ENCODE data around the gene TLX1.

TLX1 gene

GRCh38 chr10:101130984-101131961 lies at the start of gene TLX1:
Gene TLX1 (plus strand): TSS chr10:101131300. CDS start chr10:101131542, 242 bp downstream.
- DNase-seq (ENCODE audit: low read depth), result no peak
- no peak for TF ChIP-seq CTCF (IDR thresholded peaks at IDR 0.05; ENCODE audit: low read depth, low read length, missing control alignments)
- in situ Hi-C loops (cut with HindIII; ENCODE audit: low sequenced_read_pairs), result no loop called here
- no peak within 1 kb of the TSS for H3K4me3 ChIP-seq (ENCODE audit: low read depth, low read length)

- no peak for DNase-seq (ENCODE audit: low read depth)
- no peak for TF ChIP-seq CTCF (IDR thresholded peaks at IDR 0.05; ENCODE audit: low read depth, low read length, missing control alignments)
- in situ Hi-C loops (cut with HindIII; ENCODE audit: low sequenced_read_pairs), result no loop called here
- H3K4me3 ChIP-seq (ENCODE audit: low read depth, low read length), result no peak overlapping the region
These were observed 45.3 kb upstream of the TLX1 start for GRCh38 chr10:101085846-101086245.

- no peak overlapping the region for H3K4me3 ChIP-seq (ENCODE audit: low read depth, low read length)
- no peak for TF ChIP-seq CTCF (IDR thresholded peaks at IDR 0.05; ENCODE audit: low read depth, low read length, missing control alignments)
- DNase-seq (ENCODE audit: low read depth), result no peak
- in situ Hi-C loops (cut with HindIII; ENCODE audit: low sequenced_read_pairs), result no loop called here
These were observed 43.7 kb upstream of the TLX1 start for GRCh38 chr10:101087376-101087775.

- DNase-seq (ENCODE audit: low read depth), result no peak
- H3K4me3 ChIP-seq (ENCODE audit: low read depth, low read length), result no peak overlapping the region
- in situ Hi-C loops (cut with HindIII; ENCODE audit: low sequenced_read_pairs), result no loop called here
- no peak for TF ChIP-seq CTCF (IDR thresholded peaks at IDR 0.05; ENCODE audit: low read depth, low read length, missing control alignments)
These were observed 43.1 kb upstream of the TLX1 start for GRCh38 chr10:101087965-101088364.

- TF ChIP-seq CTCF (IDR thresholded peaks at IDR 0.05; ENCODE audit: low read depth, low read length, missing control alignments), result no peak
- DNase-seq (ENCODE audit: low read depth), result no peak
- in situ Hi-C loops (cut with HindIII; ENCODE audit: low sequenced_read_pairs), result no loop called here
- no peak overlapping the region for H3K4me3 ChIP-seq (ENCODE audit: low read depth, low read length)
These were observed 41.4 kb upstream of the TLX1 start for GRCh38 chr10:101089520-101090299.

- in situ Hi-C loops (cut with HindIII; ENCODE audit: low sequenced_read_pairs), result no loop called here
- DNase-seq (ENCODE audit: low read depth), result no peak
- H3K4me3 ChIP-seq (ENCODE audit: low read depth, low read length), result no peak overlapping the region
- TF ChIP-seq CTCF (IDR thresholded peaks at IDR 0.05; ENCODE audit: low read depth, low read length, missing control alignments), result no peak
These were observed 40.5 kb upstream of the TLX1 start for GRCh38 chr10:101090597-101090996.

Measured in astrocyte of the cerebellum (primary cell).